ENCODE results near the gene RECQL5. TPM values are rescaled to one million over a fixed set of nuclear protein-coding genes. Genes with fewer than 3 reads are reported as not detected.
A peak's percentile ranks its signal among the peaks of the same experiment; 100 is the strongest.

The RECQL5 gene
- total and polyA plus RNA-seq, 2 donors: 19.6 to 22.2 TPM

DNA sequence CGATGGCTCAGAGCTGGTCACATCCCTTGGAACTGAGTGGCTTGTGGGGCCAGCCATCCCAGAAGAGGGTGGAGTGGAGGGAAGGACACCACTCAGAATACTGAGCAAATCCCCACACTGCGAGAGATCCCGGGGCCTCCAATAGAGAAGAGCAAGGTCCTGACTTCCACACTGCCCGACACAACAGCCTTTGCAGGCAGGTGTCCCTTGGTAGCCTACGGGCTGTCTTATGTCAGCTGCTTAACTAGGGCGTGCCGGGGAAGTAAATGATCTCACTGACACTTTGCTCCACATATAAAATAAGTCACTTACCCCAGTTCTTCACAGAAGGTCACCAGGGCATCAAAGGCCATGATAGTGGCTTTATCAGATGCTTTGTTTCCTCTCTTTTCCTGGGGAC is 16.1 kb downstream of the RECQL5 start:
- Histone ChIP-seq H3K4me3 (ENCODE audit: low read depth, low read length) (no peak overlapping the region), H3K36me3 (ENCODE audit: insufficient read depth) (peaks cover 2% of the 10 kb centered on the region), H3K27ac (ENCODE audit: low read depth) (no peak overlapping the region), H3K4me1 (ENCODE audit: insufficient read depth) (no peaks in the 10 kb centered on the region)
- no peak for DNase-seq (ENCODE audit: extremely low spot score)
- 92% methylated on average over 7 of the region's 7 CpGs for WGBS

DNA sequence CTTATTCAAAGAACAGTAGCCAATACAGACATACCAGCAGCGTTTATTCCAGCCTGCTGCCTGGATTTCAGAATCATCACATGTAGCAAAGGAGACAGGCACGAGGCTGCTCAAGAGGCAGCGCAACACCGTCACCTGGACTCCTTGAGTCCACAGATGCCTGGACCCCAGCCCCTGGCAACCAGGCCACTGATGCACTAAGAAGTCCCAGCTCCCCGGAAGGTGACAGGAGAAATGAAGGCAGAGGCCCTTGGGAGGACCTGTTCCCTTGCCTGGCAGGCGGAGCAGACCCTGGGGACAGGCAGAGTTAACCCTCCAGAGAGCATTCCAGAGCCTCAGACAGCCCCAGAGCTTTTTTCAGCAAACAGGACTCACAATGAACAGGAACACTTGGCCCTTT is 17.3 kb downstream of the RECQL5 start:
- H3K36me3 ChIP-seq (ENCODE audit: insufficient read depth): peaks cover 2% of the 10 kb centered on the region
- no peak for DNase-seq (ENCODE audit: extremely low spot score)
- H3K27ac ChIP-seq (ENCODE audit: low read depth): no peak overlapping the region
- H3K4me3 ChIP-seq (ENCODE audit: low read depth, low read length): no peak overlapping the region
- 90% methylated on average over 6 of the region's 6 CpGs for WGBS
- H3K4me1 ChIP-seq (ENCODE audit: insufficient read depth): no peaks in the 10 kb centered on the region

DNA sequence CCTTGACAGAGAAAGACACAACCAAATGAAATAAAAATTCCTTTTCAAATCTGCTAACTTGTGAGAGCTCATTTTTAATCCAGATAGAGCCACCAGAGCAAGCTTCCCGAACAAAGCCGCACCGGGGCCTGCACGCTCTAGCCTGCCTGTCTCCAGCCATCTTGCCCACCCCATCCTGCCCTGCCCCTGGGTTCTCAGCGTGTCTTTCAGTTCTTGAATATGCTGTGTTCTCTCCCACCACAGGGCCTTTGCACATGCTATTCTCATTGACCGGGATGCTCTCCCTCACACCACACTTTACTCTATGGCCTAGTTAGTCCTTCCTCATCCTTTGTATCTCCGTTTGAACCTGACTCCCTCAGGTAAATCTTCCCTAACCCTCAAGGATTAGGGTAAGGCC is 19.0 kb downstream of the RECQL5 start:
- Histone ChIP-seq H3K27ac (ENCODE audit: low read depth) (no peak overlapping the region), H3K4me3 (ENCODE audit: low read depth, low read length) (no peak overlapping the region), H3K36me3 (ENCODE audit: insufficient read depth) (peaks cover 2% of the 10 kb centered on the region), H3K4me1 (ENCODE audit: insufficient read depth) (no peaks in the 10 kb centered on the region)
- WGBS: 97% methylated on average over 7 of the region's 7 CpGs
- DNase-seq (ENCODE audit: extremely low spot score): no peak

DNA sequence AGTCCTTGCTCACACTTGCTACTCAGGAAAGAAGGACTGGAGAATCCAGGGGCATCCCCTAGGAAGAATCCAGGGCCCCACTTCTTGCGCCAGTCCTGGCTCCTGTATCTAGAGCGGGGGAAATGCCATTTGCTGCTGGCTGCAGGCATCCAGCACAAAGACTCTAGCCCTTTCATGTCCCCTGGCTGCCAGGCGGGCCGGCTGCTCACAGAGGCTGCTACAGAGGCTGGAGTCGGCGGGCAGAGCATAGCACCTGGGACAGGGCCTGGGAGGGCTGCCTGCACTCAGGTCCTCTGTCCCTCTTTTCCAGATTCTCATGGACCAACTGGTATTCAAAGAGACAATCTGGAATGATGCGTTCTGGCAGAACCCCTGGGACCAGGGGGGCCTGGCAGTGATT is 19.9 kb downstream of the RECQL5 start:
- peaks cover 2% of the 10 kb centered on the region for H3K36me3 ChIP-seq (ENCODE audit: insufficient read depth)

DNA sequence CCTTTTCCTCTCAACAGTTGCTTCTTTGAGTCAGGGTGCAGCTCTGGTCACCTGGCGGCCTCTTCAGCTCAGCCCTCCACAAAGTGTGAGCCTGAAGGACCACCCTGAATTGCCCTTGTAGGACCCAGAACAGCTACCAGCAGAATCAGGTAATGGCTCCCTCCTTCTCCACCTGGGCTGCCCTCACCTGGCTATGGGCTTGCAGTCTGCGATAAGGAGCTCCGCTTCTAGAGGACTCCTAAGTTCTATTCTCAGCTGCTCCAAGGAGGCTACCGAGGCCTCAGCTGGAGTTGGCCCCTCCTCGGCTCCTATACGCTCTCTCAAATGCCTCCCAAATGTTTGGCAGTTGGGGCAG is 20.3 kb downstream of the RECQL5 start:
- no peak for DNase-seq (ENCODE audit: extremely low spot score)
- whole genome bisulfite sequencing: 92% methylated on average over 6 of the region's 6 CpGs
- H3K27ac ChIP-seq (ENCODE audit: low read depth): peak overlapping the region; percentile 81
- peaks cover 2% of the 10 kb centered on the region for H3K36me3 ChIP-seq (ENCODE audit: insufficient read depth)
- H3K4me3 ChIP-seq (ENCODE audit: low read depth, low read length): no peak overlapping the region
- H3K4me1 ChIP-seq (ENCODE audit: insufficient read depth): no peaks in the 10 kb centered on the region

More for the DNA sequence above, 19.9 kb downstream of the RECQL5 start:
- Histone ChIP-seq H3K4me1 (ENCODE audit: insufficient read depth) (no peaks in the 10 kb centered on the region), H3K4me3 (ENCODE audit: low read depth, low read length) (no peak overlapping the region), H3K27ac (ENCODE audit: low read depth) (no peak overlapping the region)
- 86% methylated on average over 7 of the region's 7 CpGs for WGBS
- no peak for DNase-seq (ENCODE audit: extremely low spot score)

DNA sequence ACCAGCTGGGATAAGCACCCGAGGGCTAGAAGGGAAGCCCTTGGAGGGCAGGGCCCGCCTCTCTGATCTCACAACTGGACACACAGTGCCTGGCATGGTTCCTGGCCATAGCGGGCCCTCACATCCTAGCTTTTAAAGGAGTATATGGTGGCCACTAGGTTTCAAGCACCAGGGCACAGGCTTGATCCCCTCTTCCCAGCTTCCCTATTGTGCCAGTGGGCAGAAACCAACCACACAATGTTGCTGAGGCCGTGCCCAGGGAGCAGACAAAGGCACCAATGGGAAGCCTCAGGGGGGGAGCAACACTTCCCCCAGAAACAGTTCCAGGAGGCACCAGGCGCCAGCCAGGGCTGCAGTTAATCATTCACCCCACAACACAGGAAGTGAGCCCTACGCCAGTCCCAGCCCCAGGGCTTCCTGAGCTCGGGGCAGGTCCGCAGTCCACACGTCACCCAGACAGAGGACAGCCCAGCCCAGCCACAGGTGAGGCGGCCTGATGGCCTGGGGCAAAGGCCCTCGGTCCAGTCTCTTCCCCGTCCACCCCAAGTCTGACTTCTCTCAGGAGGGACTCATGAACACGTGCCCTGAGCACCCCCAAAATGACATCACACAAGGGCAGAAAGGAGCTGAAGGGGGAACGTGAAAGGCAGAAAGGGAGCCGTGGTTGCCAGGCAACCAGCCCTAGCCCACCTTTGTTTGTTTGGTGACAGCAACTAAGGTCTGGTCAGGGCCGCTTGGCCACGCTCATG is 20.9 kb downstream of the RECQL5 start:
- Histone ChIP-seq H3K4me3 (ENCODE audit: low read depth, low read length) (no peak overlapping the region), H3K36me3 (ENCODE audit: insufficient read depth) (peaks cover 2% of the 10 kb centered on the region), H3K4me1 (ENCODE audit: insufficient read depth) (no peaks in the 10 kb centered on the region), H3K27ac (ENCODE audit: low read depth) (peak overlapping the region; percentile 93)
- DNase-seq (ENCODE audit: extremely low spot score): peak; percentile 67
- WGBS: 74% methylated on average over 17 of the region's 17 CpGs

DNA sequence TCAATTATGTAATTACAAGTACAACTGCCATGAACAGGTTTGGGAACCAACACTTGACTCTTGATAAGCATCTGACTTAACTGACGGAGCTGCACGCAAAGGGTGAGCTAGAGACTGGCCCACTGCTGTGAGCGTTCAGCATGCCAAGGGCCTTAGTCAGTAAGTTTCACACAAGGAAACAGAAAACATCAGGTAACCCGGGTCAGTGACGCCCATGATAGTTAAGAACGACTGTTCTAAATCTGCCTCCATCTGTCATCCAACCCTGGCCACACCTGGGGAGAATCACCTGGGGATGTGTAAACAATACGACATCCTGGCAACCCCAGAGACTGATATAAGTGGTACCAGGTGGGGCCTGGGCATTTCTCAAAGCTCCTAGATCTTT is 21.5 kb downstream of the RECQL5 start:
- peak overlapping the region; percentile 93 for H3K27ac ChIP-seq (ENCODE audit: low read depth)
- H3K36me3 ChIP-seq (ENCODE audit: insufficient read depth): no peaks in the 10 kb centered on the region
- DNase-seq (ENCODE audit: extremely low spot score): peak; percentile 85
- no peaks in the 10 kb centered on the region for H3K4me1 ChIP-seq (ENCODE audit: insufficient read depth)
- 75% methylated on average over 7 of the region's 7 CpGs for WGBS
- no peak overlapping the region for H3K4me3 ChIP-seq (ENCODE audit: low read depth, low read length)

DNA sequence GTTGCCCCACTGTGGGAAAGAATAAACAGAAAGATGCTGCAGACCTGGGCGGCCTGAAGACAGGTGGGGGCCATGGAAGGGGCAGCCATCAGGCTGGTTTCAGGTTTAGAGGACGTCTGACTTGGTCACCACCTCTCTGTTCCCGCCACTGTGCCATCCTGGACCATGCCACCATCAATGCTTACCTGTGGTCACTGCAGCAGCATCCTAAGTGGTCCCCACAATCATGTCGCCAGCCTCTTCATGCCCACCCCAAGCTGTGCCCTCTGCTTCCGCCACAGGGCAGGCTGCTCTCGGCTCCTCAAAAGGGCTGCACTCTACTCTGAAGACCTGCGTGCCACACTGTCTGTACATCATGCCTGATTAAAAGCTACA is 23.3 kb downstream of the RECQL5 start:
- no peaks in the 10 kb centered on the region for H3K4me1 ChIP-seq (ENCODE audit: insufficient read depth)
- H3K36me3 ChIP-seq (ENCODE audit: insufficient read depth): no peaks in the 10 kb centered on the region
- H3K27ac ChIP-seq (ENCODE audit: low read depth): peak overlapping the region; percentile 11
- WGBS: 93% methylated on average over 7 of the region's 7 CpGs
- DNase-seq (ENCODE audit: extremely low spot score): no peak
- no peak overlapping the region for H3K4me3 ChIP-seq (ENCODE audit: low read depth, low read length)

DNA sequence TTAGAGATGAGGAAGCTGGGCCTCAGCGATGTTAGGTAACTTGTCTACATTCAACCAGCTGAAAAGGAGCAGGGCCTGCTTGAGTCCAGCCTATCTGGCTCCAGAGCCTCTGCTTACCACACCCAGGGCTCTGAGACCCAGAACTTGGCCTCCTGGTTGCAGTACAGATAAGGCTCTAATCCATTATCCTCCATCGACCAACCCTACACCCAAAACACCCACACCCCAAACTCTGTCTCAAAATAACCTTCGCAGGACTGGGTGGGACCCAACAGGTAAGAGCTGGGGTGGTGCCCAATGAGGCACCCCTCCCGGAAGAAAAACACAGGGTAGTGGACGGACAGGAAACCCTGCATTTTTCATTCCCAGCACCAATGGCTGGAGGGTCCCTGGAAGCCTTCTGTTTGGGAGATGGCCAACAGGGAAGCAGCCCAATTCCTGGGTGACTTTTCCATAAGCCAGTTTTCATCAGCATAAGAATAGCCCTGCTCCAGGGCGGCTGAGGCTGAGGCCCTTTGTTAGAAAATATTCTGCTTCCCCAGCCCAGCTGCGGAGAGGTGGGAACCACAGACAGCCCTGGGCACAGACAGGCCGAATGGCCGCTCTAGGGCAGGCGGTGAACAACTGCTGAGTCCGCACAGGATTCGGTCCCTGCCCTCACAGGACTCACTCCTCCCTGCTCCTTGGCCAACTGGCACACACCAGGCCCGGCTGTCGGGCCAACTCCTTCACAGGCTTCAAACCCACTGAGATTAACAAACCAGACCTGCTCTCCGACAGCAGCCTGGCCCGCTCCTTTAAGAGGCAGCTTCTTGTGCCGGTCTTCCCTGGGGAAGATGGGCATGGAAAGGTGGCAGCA is 23.9 kb downstream of the RECQL5 start:
- no peak overlapping the region for H3K4me3 ChIP-seq (ENCODE audit: low read depth, low read length)
- no peaks in the 10 kb centered on the region for H3K36me3 ChIP-seq (ENCODE audit: insufficient read depth)
- no peaks in the 10 kb centered on the region for H3K4me1 ChIP-seq (ENCODE audit: insufficient read depth)
- DNase-seq (ENCODE audit: extremely low spot score): no peak
- H3K27ac ChIP-seq (ENCODE audit: low read depth): peak overlapping the region; percentile 51
- WGBS: 81% methylated on average over 17 of the region's 17 CpGs

DNA sequence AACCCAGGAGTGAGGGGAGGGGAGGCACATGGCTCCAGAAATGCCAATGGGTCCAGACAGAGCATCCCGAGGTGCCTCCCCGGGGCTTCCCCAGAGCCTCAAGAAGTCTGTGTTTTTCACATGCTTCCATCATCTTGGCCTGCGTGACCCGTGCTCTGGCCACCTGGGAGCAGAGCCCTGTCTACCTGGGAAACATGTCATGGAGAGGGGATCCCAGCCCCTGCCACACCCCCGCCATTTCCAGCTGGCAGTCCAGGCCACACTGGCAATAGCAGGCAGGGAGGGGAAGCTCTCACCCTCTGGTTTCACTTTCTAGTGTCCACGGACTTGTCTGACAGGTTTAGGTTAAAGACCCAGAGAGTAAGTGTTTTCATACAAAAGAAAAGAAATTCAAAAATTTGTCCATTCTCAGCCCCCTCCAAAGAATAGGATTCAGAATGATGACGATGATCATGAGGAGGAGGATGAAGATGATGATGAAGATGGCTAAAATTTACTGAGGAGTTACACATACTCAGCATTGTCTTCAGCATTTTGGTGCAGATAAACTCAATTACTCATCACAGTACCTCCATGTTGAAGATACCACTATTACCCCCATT is 24.7 kb downstream of the RECQL5 start:
- no peaks in the 10 kb centered on the region for H3K4me1 ChIP-seq (ENCODE audit: insufficient read depth)
- H3K4me3 ChIP-seq (ENCODE audit: low read depth, low read length): no peak overlapping the region
- 88% methylated on average over 7 of the region's 7 CpGs for WGBS
- DNase-seq (ENCODE audit: extremely low spot score): no peak
- no peaks in the 10 kb centered on the region for H3K36me3 ChIP-seq (ENCODE audit: insufficient read depth)
- H3K27ac ChIP-seq (ENCODE audit: low read depth): no peak overlapping the region

DNA sequence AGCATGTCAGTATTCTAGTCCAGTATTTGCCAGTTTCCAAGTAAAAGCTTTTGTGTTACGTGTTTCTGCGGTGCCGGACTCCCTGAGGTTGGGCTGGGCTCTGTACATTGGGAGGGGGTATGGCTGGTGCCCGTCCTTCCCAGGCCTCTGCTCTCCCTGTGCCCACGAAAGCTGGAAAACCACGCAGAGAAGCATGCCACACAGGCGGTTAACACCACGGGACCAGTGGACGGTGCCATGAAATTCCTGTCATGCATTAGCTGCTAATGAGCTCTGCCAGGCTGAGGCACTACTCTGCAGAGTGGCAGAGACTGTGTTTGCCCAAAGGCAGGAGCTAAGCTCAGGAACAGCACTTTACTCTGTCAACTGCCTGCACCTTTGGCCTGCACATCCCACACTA is 25.6 kb downstream of the RECQL5 start:
- H3K4me3 ChIP-seq (ENCODE audit: low read depth, low read length): no peak overlapping the region
- no peak for DNase-seq (ENCODE audit: extremely low spot score)

DNA sequence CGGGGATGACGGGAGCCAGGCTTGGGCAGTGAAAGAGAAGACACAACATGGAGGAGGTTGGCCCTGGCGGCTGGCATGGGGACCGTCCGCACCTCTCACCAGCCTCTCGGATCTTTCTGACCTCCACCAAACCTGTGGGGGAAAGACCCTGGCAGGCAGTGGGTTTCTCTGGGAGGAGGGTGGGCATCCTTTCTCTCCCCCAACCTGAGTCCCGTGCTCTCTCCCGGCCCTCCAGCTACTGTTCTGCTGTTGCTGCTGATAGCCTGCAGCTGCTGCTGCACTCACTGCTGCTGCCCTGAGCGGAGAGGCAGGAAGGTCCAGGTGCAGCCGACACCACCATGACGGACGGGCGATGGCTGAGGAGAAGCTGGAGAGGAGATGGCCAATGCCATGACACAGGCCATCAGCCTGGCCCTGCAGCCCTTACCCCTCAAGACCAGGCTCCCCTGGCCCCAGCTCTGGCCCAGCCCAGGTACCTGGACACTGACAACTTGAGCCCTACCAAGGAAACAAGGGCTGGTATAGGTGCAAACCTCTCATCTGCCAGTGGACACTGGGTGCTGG is 26.3 kb downstream of the RECQL5 start:
- H3K27ac ChIP-seq (ENCODE audit: low read depth): peak overlapping the region; percentile 23
- H3K36me3 ChIP-seq (ENCODE audit: insufficient read depth): no peaks in the 10 kb centered on the region
- WGBS: 88% methylated on average over 13 of the region's 13 CpGs
- H3K4me1 ChIP-seq (ENCODE audit: insufficient read depth): peaks cover 1% of the 10 kb centered on the region
- DNase-seq (ENCODE audit: extremely low spot score): no peak
- H3K4me3 ChIP-seq (ENCODE audit: low read depth, low read length): no peak overlapping the region

More for the DNA sequence above, 25.6 kb downstream of the RECQL5 start:
- 90% methylated on average over 9 of the region's 9 CpGs for WGBS
- H3K27ac ChIP-seq (ENCODE audit: low read depth): no peak overlapping the region
- H3K36me3 ChIP-seq (ENCODE audit: insufficient read depth): no peaks in the 10 kb centered on the region
- H3K4me1 ChIP-seq (ENCODE audit: insufficient read depth): peaks cover 1% of the 10 kb centered on the region

DNA sequence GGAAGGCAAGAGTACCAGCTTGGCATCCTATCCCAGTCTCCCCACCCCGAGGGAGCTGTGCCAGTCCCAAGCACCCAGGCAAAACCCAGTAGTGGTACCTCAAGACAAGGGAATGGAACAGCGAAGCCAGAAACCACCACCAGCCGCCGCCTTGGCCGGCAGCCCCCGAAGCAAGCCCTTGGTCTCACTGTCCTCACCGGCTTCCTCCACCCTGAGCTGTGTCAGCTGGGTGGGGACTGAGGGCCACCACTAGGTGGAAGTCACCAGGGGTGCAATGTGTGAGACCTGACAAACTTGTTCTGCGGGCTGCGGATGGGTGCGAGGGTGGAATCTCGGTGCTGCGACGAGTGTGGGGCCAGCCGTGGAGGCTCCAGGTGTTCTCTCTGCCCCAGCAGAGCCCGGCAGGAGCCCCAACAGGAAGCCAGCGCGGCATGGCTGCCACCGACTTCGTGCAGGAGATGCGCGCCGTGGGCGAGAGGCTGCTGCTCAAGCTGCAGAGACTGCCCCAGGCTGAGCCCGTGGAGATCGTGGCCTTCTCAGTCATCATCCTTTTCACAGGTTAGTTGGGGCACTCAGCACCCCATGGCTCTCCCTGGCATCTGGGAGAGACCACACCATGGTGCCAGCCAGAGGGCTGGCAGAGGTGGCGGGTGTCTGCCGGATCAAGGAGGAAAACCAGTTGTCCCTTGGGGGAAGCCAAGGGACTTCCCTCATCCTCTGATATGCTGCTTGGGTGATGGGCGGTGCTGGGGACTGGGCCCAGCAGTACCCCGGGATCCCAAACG is 27.0 kb downstream of the RECQL5 start:
- peaks cover 1% of the 10 kb centered on the region for H3K4me1 ChIP-seq (ENCODE audit: insufficient read depth)
- 86% methylated on average over 30 of the region's 30 CpGs for WGBS
- DNase-seq (ENCODE audit: extremely low spot score): peak; percentile 60
- H3K4me3 ChIP-seq (ENCODE audit: low read depth, low read length): no peak overlapping the region
- peak overlapping the region; percentile 23 for H3K27ac ChIP-seq (ENCODE audit: low read depth)
- H3K36me3 ChIP-seq (ENCODE audit: insufficient read depth): no peaks in the 10 kb centered on the region
